NCI-H510A (cell line): ENCODE measurements around the gene MARK1.

Experiments
- DNase-seq: peaks from one replicate; lab custom pipeline; 2025; lab: John Stamatoyannopoulos, UW

MARK1 gene

DNA sequence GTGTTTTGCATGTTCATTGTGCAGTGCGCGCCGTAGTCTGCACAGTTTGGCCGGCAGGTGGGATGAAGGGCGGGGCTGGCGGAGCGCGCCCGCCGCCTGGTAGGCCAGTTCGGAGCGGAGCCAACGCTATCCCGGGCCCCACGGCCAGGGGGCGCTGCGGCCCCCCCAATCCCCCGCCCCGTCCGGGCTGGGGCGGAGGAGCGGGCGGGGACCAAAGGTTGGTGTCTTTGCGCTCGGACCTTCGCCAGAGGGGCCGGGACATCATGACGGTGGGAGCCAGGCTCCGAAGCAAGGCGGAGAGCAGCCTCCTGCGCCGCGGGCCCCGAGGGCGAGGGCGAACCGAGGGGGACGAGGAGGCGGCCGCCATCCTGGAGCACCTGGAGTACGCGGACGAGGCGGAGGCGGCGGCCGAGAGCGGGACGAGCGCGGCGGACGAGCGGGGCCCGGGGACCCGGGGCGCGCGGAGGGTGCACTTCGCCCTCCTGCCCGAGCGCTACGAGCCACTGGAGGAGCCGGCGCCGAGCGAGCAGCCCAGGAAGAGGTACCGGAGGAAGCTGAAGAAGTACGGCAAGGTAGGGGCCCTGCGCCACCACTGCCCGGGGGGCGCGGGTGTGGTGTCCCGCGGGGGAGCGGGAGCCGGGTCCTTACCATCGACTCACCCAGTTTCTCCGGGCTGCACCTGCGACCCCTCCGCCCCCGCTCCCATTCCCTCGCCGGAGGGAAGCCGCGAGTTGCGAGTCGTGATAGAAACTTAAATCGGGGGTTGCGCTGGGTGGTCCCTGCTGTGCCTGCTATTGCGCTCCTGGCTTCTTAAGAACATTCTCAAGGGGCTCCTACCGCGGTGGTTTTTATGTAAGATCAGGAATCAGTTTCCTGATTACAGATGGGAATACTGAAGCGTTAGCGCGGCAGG lies 162.5 kb downstream of the MARK1 start, which contains the start of gene C1orf115:
TSS of gene C1orf115 (plus strand) at position 224 of the 913 bp plus-strand sequence. CDS start at position 264, 40 bp downstream.
- DNase-seq: peak; percentile 65

DNA sequence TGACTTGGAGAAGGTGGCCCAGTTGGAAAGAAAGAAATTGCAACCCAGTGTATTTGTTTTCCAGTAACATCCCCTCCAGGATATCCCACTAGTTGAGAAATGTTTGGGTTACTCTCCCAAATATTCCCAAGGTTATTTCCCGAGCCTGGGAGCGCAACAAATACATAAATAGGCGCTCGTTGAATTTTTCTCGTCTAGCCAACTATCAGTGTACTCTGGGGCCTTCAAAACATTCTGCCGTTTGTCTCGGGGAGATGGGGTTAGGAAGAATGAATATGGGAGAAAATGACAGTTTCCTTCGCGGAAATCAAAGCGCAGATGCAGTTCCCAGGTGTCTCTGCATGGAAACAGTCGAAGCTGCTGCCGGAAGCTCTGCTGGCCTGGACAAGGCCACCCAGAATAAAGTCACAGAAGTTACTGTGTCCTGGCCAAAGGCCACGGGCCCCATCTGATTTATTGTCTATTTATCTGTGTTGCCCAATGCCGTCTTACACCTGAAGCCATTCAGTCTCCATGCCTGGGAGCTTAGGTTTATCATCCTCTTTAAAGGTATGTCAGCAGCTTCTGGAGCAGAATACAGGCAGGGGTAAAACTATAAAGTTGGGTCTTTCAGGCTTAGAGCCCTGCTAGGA lies 163.2 kb downstream of the MARK1 start:
- no peak for DNase-seq

- no peak for DNase-seq
Measured at GRCh38 chr1:220692436-220693228, 164.7 kb downstream of the MARK1 start.

GRCh38 chr1:220694866-220695382 lies 167.0 kb downstream of the MARK1 start:
- no peak for DNase-seq

DNA sequence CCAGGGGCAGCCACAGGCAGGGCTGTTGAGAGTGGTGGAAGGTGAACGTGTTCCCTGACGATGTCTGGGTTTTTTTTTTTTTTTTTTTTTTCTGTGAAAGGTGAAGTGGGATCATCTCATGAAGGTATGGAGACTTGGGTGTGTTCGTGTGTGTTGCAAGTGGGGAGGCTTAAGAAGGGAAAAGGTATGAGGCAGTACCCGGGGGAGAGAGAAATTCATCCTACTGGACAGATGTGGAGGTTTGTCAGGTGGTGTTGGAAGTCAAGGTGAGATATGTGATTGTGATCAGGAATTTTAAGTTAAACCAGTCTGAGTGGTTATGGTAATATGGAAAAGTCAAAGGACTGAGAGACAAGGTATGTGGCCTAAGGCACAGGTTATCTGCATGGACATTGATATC lies 167.5 kb downstream of the MARK1 start:
- no peak for DNase-seq

DNA sequence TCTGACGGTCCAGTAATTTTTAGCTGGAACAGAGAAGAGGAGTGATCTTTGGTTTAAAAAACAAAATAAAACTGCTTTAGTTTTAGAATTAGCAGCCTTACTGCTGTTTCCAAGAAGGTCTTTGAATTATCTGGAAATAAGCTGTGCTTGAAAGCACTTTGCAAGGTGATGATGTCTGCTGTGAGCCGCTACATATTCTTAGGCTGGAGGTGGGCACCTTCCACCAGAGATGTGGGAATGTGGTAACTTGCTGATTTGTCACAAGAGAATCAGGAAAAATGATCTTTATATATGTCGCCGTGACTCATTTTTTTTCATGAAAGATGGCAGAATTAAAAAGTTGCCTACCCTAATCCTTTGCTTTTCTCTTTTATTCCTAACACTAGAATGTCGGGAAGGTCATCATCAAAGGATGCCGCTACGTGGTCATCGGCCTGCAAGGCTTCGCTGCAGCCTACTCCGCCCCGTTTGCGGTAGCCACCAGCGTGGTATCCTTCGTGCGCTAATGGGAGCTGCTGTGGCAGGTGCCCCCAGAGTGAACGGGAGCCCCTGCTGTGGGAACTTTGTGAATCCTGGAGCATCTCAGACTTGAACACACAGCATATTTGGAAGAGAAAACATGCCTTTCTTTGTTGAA lies 168.4 kb downstream of the MARK1 start:
- DNase-seq: no peak

DNA sequence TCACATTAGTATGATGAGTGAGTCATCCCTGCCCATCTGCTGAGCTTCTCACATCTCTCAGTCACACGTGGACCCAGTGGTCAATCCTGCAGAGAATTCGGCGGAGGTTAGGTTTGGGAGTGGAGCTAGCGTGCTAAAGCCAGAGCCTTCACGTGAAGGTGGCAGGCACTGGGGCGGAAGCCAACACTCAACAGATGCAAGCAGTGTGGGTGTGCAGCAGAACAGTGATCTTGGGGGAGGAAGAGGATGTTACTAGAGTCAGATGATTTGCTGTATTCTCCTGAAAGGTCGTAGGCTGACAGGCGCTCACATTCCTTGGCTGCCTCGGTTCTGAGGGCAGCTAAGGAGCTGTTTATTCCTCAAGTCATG lies 168.9 kb downstream of the MARK1 start:
- no peak for DNase-seq

DNA sequence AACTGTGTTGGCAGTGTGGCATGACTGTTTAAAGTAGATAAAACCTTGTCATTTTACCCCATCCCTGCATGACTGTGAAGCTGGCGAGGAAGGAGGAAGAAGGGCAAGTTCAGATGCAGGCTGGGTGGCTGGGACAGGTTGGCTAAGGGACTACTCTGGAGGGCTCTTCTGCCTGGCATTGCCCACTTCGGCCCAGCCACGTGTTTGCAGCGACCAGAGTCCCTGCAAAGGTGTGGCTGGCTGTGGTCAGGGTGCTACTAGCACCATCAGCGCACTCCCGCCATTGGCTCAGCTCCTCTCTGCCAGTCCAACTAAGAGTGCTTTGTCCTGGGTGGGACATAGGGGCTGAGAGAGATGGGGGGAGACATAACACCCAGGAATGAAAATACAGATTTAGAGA lies 169.4 kb downstream of the MARK1 start:
- no peak for DNase-seq

GRCh38 chr1:220698607-220699016 lies 170.7 kb downstream of the MARK1 start:
- DNase-seq: no peak

DNA sequence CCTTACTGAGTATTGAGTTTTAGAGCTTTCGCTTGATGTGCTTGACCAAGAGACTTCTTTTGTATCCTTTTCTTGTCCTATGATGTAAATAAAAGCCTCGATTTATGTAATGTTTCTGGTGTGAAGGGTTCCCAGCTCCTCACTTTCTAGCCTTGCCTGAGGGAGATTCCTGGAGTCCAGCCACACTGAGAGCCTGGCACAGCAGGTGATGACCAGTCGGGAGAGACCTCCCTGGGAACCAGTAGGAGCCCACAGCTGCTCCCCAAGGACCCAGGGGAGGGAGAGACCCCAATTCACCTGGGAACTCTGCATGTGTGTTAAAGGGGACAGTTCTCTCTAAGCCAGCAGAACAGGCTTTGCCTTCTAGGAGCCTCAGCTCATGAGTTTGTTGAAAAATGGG lies 171.1 kb downstream of the MARK1 start:
- DNase-seq: no peak

DNA sequence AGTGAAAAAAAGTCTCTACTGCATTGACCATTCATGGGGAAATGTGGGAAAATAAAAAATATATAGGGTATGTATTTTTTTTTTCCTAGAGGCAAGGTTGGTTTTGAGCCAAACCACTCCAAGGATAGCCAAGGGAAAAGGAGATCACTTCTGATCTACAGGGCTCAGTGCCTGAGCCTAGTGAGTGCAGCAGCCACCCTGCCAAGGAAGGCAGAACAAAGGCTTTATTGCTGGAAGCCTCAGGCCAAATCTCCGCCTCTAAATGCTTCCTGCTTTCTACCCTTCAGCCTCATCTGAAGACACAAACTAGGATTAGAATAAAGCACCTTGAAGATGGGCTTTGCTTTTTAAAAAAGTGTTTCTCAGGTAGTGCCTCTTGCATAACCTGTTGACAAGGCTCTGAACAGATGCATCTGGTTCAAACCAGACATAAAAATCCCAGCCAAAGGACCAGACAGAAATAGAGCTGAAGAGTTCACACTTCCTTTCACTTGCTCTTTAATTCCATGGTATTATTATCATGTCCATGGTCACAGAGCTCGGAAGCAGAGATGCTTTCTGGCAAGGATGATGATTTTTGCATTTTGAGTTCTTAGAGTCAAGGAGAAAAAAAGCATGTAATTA lies 172.7 kb downstream of the MARK1 start:
- no peak for DNase-seq

DNA sequence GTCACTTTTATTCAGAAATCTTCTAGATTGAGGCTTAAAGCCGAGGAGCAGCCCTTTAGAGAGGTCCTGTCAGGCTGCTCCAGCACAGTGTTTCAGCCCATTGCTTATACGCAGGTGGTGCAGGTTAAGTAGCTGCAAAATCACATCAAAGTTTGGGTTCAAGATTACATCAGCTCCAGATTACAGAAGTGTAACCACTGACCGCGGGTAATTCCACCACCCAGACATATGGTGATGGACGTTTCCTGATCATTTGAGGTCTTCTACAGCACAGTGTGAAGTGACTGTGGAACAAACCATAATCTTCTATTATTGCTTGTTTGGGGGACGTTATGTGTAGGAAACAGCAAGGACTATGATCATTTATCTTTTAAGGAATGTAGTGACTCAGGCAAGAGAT lies 174.0 kb downstream of the MARK1 start:
- DNase-seq: no peak

GRCh38 chr1:220702733-220703270 lies 174.9 kb downstream of the MARK1 start:
- no peak for DNase-seq

DNA sequence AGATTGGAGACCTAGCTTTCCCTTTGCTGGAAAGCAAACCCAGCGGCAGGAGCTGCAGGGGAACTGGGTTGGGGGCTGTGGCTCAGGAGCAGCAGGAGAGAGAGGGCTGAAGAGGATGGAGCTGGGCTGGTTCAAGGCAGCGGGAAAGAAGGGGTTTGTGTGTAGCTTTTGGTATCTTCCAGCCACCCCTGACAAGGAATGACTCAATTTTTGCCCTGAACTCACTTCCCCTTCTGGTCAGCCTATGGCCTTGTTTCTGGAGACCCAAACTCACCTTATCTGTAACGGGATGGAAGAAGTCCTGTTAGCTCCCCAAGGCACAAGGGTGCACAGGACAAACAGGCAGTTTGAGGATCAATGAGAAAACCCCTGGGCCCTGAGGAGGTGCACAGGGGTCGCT lies 175.4 kb downstream of the MARK1 start:
- no peak for DNase-seq

DNA sequence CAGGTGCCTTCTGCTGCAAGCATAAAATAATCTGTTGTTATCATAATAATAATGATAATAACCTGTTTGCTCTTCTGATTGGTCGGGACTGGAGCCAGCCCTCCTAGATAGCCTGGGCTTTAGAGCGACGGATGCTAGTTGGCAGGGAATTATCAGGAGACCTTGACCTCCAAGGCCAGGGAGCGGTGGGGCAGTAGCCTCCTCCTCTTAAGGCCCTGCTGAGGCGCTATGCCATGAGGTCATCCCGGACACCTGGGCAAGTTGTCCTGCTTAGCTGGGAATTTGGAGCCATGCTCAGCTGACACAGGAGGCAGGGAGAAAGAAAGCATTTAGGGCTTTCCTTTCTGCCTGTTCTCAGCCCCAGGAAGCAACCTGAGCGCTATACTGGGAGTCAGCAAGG lies 177.8 kb downstream of the MARK1 start:
- no peak for DNase-seq

GRCh38 chr1:220706480-220706879 lies 178.5 kb downstream of the MARK1 start:
- no peak for DNase-seq

GRCh38 chr1:220707160-220707559 lies 179.2 kb downstream of the MARK1 start:
- DNase-seq: no peak

DNA sequence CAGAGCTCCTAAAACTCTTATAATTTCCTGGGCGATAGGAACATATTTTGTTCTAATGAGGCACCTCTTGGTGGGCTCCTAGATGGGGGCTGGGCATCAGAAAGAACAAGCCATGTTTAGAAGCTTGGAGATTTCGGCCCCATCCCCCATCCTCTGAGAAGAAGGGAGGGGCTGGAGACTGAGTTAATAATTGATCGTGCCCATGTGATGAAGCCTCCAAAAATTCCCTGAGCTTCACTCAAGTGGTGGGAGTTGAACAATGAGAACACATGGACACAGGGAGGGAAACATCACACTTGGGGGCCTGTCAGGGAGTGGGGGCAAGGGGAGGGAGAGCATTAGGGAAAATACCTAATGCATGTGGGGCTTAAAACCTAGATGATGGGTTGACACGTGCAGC lies 180.3 kb downstream of the MARK1 start:
- no peak for DNase-seq

DNA sequence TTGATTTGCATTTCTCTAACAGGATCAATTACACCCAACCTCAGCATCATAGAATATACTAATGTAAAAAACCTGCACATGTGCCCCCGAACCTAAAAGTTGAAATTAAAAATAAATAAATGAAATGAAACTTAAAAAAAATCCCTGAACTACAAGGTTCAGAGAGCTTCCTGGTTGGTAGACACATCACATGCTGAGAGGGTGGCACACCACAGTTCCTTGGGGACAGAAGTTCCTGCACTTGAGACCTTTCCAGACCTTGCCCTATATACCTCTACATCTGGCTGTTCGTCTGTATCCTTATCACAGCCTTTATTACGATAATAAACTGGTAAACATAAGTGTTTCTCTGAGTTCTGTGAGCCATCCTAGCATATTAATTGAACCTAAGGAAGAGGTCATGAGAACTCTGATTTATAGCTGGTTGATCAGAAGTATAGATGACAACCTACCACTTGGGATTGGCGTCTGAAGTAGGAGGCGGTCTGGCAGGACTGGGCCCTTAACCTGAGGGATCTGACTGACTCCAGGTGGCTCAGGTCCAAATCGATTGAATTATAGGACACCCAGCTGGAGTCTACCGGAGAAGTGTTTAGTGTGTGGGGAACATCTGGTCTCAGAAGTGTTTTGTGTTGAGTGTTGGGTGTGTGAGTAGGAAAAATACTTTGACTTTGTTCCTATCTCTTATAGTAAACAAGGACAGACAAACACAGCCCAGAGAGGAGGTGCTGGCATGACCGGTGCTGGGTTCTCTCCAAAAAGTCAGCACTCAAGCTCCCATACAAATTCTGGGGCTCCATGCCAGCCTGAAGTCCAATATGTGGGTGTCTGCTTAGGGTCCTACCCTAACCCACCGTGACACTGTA lies 181.2 kb downstream of the MARK1 start:
- peak; percentile 15 for DNase-seq

- DNase-seq: no peak
Measured at GRCh38 chr1:220710333-220710732, 182.4 kb downstream of the MARK1 start.
